ENCODE results near the gene HNRNPC.

The HNRNPC gene

DNA sequence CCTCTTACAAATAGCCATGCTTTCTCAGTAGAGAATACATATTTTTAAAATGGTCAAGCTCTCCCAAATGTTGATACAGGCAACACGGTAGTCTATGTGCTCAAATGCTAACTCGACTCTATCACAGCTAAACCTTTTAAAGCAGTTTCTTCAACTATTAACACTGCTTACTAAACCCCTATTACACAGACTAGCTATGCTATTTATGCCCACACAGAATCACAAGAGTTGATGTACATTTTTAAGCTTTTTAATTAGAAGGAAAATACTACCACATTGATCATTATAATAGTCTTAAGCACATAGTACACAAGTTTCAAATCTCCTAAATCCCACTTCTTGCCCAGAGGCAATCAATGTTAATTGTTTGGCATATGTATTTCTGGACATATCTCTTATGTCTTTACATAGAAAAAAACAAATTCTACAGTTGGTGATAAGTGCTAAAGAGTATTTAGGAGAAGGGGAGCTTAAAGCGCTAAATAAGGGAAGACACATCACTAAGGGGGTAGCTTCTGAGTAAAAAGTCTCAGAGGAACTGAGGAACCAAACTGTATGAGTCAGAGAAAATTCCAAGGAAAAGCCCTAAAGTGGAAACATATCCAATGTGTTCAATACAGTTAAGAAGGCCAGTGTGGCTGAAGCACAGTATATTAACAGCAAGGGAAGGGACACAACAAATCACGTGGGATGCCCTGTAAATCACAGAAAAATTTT is 13.7 kb downstream of the HNRNPC start:
- no peak for DNase-seq (ENCODE audit: extremely low read depth, low read depth)
- H3K4me3 ChIP-seq (replicated peaks; ENCODE audit: low read depth, low read length) = no peak overlapping the region
- TF ChIP-seq, protein P1, sequence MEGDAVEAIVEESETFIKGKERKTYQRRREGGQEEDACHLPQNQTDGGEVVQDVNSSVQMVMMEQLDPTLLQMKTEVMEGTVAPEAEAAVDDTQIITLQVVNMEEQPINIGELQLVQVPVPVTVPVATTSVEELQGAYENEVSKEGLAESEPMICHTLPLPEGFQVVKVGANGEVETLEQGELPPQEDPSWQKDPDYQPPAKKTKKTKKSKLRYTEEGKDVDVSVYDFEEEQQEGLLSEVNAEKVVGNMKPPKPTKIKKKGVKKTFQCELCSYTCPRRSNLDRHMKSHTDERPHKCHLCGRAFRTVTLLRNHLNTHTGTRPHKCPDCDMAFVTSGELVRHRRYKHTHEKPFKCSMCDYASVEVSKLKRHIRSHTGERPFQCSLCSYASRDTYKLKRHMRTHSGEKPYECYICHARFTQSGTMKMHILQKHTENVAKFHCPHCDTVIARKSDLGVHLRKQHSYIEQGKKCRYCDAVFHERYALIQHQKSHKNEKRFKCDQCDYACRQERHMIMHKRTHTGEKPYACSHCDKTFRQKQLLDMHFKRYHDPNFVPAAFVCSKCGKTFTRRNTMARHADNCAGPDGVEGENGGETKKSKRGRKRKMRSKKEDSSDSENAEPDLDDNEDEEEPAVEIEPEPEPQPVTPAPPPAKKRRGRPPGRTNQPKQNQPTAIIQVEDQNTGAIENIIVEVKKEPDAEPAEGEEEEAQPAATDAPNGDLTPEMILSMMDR (IDR thresholded peaks at IDR 0.05; ENCODE audit: low read depth, low read length, missing control alignments) = no peak

DNA sequence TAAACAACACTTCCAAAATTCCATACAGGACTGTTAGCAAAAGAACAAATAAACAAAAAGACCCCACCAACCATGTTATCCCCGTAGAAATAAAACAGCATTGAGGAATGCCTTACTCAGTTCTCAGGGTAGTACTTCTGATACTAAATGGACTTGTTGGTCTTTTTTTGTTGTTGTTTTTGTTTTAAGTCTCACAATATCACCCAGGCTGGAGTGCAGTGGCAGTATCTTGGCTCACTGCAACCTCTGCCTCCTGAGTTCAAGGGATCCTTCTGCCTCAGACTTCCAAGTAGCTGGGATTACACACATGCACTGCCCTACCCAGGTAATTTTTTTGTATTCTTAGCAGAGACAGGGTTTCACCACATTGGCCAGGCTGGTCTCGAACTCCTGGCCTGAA is 17.1 kb downstream of the HNRNPC start:
- DNase-seq (ENCODE audit: extremely low read depth, low read depth) = no peak
- TF ChIP-seq, protein P1 (IDR thresholded peaks at IDR 0.05; ENCODE audit: low read depth, low read length, missing control alignments) = no peak
- H3K4me3 ChIP-seq (replicated peaks; ENCODE audit: low read depth, low read length) = no peak overlapping the region

DNA sequence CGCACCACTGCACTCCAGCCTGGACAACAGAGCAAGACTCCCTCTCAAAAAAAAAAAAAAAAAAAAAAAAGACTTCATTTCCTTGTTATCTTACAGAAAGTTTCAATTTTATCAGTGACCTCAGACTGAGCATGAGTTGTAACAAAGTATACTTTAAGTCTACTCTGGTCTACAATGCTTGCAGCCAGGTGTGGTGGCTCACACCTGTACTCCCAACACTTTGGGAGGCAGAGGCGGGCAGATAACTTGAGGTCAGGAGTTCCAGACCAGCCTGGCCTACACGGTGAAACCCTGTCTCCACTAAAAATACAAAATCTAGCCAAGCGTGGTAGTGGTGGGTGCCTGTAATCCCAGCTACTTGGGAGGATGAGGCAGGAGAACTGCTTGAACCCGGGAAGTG is 18.0 kb downstream of the HNRNPC start:
- TF ChIP-seq, protein P1 (IDR thresholded peaks at IDR 0.05; ENCODE audit: low read depth, low read length, missing control alignments) = no peak
- no peak for DNase-seq (ENCODE audit: extremely low read depth, low read depth)
- no peak overlapping the region for H3K4me3 ChIP-seq (replicated peaks; ENCODE audit: low read depth, low read length)

DNA sequence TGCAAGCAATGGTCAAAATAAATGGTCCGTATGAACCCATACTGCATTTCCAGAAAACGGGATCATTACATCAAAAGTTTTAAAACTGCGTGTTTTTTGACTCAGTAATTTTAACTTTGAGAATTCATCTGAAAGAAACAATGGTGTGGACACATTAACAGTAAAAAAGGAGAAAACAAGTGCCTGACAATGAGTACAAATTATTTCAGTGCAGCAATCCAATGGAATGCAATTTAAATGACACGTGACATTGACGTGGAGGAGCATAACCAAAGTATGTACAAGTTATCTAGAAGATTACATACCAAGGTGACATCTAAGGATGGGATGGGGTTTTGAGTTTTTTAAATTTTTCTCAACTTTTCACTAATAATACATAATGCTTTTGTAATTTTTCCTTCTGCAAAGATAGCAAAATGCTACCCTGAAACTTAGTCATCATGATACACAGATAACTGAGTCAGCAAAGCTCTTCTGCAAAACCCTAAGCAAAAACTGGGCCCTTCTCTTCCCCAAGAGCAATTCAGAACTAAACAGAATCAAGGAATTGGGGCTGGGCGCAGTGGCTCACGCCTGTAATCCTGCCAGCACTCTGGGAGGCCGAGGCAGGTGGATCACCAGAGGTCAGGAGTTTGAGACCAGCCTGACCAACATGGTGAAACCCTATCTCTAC is 20.4 kb downstream of the HNRNPC start:
- TF ChIP-seq, protein P1 (IDR thresholded peaks at IDR 0.05; ENCODE audit: low read depth, low read length, missing control alignments) = no peak
- no peak for DNase-seq (ENCODE audit: extremely low read depth, low read depth)
- no peak overlapping the region for H3K4me3 ChIP-seq (replicated peaks; ENCODE audit: low read depth, low read length)

DNA sequence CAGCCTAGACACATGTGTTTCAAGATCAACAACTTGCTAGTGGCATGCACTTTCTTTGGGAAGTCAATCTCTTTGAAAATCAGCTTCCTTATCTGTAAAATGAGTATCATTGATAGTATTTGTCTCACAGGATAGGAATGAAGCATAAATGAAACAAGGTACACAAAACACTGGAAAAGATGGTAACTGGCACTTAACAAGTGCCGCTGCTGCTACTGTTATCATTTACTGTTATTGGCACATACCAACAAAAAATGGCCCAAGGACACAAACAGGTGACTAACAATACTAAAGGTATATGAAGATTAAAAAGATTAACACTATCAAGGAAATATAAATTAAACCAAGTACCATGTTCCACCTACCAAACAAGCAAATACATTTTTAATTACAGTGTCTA is 20.9 kb downstream of the HNRNPC start:
- H3K4me3 ChIP-seq (replicated peaks; ENCODE audit: low read depth, low read length) = no peak overlapping the region
- DNase-seq (ENCODE audit: extremely low read depth, low read depth) = no peak
- TF ChIP-seq, protein P1 (IDR thresholded peaks at IDR 0.05; ENCODE audit: low read depth, low read length, missing control alignments) = no peak

DNA sequence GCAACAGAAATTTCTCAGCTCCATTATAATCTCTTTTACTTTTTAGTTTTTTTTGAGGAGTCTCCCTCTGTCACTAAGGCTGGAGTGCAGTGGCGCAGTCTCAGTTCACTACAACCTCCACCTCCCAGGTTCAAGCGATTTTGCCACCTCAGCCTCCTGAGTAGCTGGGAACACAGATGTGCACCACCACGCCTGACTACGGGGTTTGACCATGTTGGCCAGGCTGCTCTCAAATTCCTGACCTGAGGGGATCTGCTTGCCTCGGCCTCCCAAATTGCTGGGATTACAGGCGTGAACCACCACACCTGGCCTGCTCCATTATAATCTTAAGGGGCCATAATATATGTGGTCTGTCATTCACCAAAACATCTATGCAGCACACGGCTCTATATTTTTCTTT is 23.4 kb downstream of the HNRNPC start:
- H3K4me3 ChIP-seq (replicated peaks; ENCODE audit: low read depth, low read length) = no peak overlapping the region
- DNase-seq (ENCODE audit: extremely low read depth, low read depth) = no peak
- TF ChIP-seq, protein P1 (IDR thresholded peaks at IDR 0.05; ENCODE audit: low read depth, low read length, missing control alignments) = no peak
